ENCODE results near the gene MOSMO. TPM values are rescaled to one million over a fixed set of nuclear protein-coding genes. Genes with fewer than 3 reads are reported as not detected.
"Not testable (repeated sequence)": the region's sequence is repeated elsewhere in the genome, so short reads cannot be mapped to it uniquely, and the experiment has no call there.

Gene MOSMO
- total and polyA plus RNA-seq, 10 of the 15 experiments (the other 5 are each of a cell fraction or from before 2014, with no cell fraction given) = 1.7 to 26.7 (median 12.2) TPM

DNA sequence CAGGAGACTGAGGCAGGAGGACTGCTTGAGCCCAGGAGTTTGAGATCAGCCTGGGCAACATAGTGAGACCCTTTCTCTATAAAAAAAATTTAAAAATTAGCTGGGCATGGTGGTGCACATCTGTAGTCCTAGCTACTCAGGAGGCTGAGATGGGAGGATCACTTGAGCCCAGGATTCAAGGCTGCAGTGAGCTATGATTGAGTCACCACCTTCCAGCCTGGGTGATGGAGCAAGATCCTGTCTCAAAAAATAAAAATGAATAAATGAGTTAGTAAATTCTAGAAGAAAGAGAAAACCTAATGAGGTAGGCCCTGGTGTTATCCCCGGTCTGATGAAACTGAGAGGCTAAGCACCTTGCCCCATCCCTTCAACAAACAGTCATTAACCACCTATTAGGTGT lies 5.9 kb upstream of the MOSMO start:
- H3K4me2 ChIP-seq (ENCODE audit: control insufficient read depth, insufficient read depth); BruUV-seq (replicated peaks); H4K20me1 ChIP-seq (ENCODE audit: control insufficient read depth, insufficient read depth); H3K4me1 ChIP-seq (ENCODE audit: control insufficient read depth, insufficient read depth, low read length); H3K4me3 ChIP-seq; H3K9me3 ChIP-seq (replicated peaks; ENCODE audit: control insufficient read depth, insufficient read depth, low read length); H3K27me3 ChIP-seq (replicated peaks in 1 of 2; ENCODE audit: control insufficient read depth in 2 of 2, insufficient read depth in 2 of 2, low read length in 1 of 2); H3K27ac ChIP-seq (ENCODE audit: control insufficient read depth, insufficient read depth); H3K36me3 ChIP-seq (ENCODE audit: control insufficient read depth in 2 of 2, insufficient read depth in 2 of 2, low read length in 1 of 2); DNase-seq (ENCODE audit: low read depth, low spot score); FAIRE-seq; ATAC-seq; H3K79me2 ChIP-seq (ENCODE audit: control insufficient read depth, insufficient read depth, low read length); H3K9ac ChIP-seq (ENCODE audit: control insufficient read depth, insufficient read depth, low read length); H2AFZ ChIP-seq (ENCODE audit: control insufficient read depth, low read depth, low read length): not testable (repeated sequence)
- POLR2A ChIA-PET = interaction anchor here (1.1 kb wide), 1 partner anchor 76 kb away, joined by 3 read pairs; no protein-coding TSS in a partner anchor
- SMC1A ChIA-PET (ENCODE audit: uncharacterized antibody, unreplicated experiment) = interaction anchor here (0.6 to 25.5 kb wide), 26 partner anchors 10 to 345 kb away, joined by 3 to 567 read pairs (median 4); no protein-coding TSS in a partner anchor
- in situ Hi-C loops (cut with MboI) = loop anchor here (5.0 kb wide), 3 partner anchors 70 to 295 kb away; partner anchors contain the start of gene POLR3E
- CTCF ChIA-PET = interaction anchor here (0.7 to 20.1 kb wide), 29 partner anchors 8 to 189 kb away, joined by 3 to 686 read pairs (median 5); partner anchors contain the start of gene UQCRC2
- intact Hi-C loops (cut with micrococcal nuclease; ENCODE audit: unreplicated experiment) = loop anchor here (5.0 kb wide), 1 partner anchor 35 kb away; no protein-coding TSS in a partner anchor
- RAD21 ChIA-PET (ENCODE audit: unreplicated experiment) = interaction anchor here (0.6 to 22.7 kb wide), 12 partner anchors 8 to 267 kb away, joined by 3 to 466 read pairs (median 5); no protein-coding TSS in a partner anchor
- 42% methylated on average over 1 of the region's 1 CpG for WGBS (ENCODE audit: insufficient coverage, insufficient replicate concordance, low lambda C conversion rate, missing lambda C conversion rate)

DNA sequence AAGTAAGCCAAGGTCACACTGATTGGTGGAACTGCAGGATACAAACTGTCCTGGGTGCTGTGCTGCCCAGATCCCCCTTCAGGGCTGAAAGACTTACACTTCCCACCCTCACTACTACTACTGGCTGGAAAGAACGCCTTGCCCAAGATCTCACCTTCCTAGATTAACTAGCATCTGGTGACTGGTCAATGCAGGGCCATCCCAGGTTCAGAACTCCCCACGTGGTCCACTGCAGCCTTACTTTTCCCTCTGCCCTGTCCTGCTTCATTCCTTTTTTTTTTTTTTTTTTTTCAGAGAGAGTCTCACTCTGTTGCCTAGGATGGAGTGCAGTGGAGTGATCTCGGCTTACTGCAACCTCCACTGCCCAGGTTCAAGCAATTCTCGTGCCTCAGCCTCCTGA lies 4.7 kb upstream of the MOSMO start:
- intact Hi-C loops (cut with micrococcal nuclease; ENCODE audit: unreplicated experiment) (loop anchor here (5.0 kb wide), 1 partner anchor 34 kb away; no protein-coding TSS in a partner anchor), in situ Hi-C loops (cut with MboI) (loop anchor here (5.0 kb wide), 3 partner anchors 69 to 294 kb away; partner anchors contain the start of gene POLR3E)
- Histone ChIP-seq H3K36me3 (ENCODE audit: control insufficient read depth in 2 of 2, insufficient read depth in 2 of 2, low read length in 1 of 2) (no peaks in the 10 kb centered on the region), H4K20me1 (ENCODE audit: control insufficient read depth, insufficient read depth) (no peaks in the 10 kb centered on the region), H3K9me3 (replicated peaks; ENCODE audit: control insufficient read depth, insufficient read depth, low read length) (no peaks in the 10 kb centered on the region), H3K79me2 (ENCODE audit: control insufficient read depth, insufficient read depth, low read length) (peaks cover 1% of the 10 kb centered on the region), H3K4me1 (ENCODE audit: control insufficient read depth, insufficient read depth, low read length) (peaks cover 6% of the 10 kb centered on the region; the same call in 1 of the 2 replicates), H3K4me2 (ENCODE audit: control insufficient read depth, insufficient read depth) (no peak overlapping the region), H3K27me3 (replicated peaks in 1 of 2; ENCODE audit: control insufficient read depth in 2 of 2, insufficient read depth in 2 of 2, low read length in 1 of 2) (no peaks in the 10 kb centered on the region), H2AFZ (ENCODE audit: control insufficient read depth, low read depth, low read length) (no peak overlapping the region), H3K4me3 (no peak overlapping the region), H3K27ac (ENCODE audit: control insufficient read depth, insufficient read depth) (no peak overlapping the region), H3K9ac (ENCODE audit: control insufficient read depth, insufficient read depth, low read length) (no peak overlapping the region)
- BruUV-seq (replicated peaks) = no TSS peak
- TF ChIP-seq ATF3 (IDR thresholded peaks at IDR 0.05; ENCODE audit: borderline replicate concordance, extremely low read depth, low read depth, low read length) (no peak), TCF7 (IDR thresholded peaks at IDR 0.05; ENCODE audit: borderline replicate concordance) (no peak), SP1 (IDR thresholded peaks at IDR 0.05; ENCODE audit: low read depth, low read length) (no peak), NBN (IDR thresholded peaks at IDR 0.05) (no peak), HDAC6 (IDR thresholded peaks at IDR 0.05; ENCODE audit: unreplicated experiment) (no peak), BHLHE40 (IDR thresholded peaks at IDR 0.05; ENCODE audit: borderline replicate concordance in 1 of 2, low read depth in 2 of 2, low read length in 1 of 2) (no peak), RCOR1 (conservative IDR thresholded peaks at IDR 0.05; ENCODE audit: low read depth, low read length) (no peak), CREM (IDR thresholded peaks at IDR 0.05; ENCODE audit: low read depth) (no peak), MTA3 (IDR thresholded peaks at IDR 0.05; ENCODE audit: borderline replicate concordance, low read length) (no peak), EZH2 (IDR thresholded peaks at IDR 0.05; ENCODE audit: borderline replicate concordance, control insufficient read depth, low read depth, low read length) (no peak), BRCA1 (IDR thresholded peaks at IDR 0.05; ENCODE audit: low read depth, low read length) (no peak)
- TF ChIP-seq, protein P1, sequence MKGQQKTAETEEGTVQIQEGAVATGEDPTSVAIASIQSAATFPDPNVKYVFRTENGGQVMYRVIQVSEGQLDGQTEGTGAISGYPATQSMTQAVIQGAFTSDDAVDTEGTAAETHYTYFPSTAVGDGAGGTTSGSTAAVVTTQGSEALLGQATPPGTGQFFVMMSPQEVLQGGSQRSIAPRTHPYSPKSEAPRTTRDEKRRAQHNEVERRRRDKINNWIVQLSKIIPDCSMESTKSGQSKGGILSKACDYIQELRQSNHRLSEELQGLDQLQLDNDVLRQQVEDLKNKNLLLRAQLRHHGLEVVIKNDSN (IDR thresholded peaks at IDR 0.05; ENCODE audit: borderline replicate concordance, extremely low read length, insufficient read depth, low read depth, low read length) = no peak
- ChIA-PET SMC1A (ENCODE audit: uncharacterized antibody, unreplicated experiment) (interaction anchor here (0.7 to 25.5 kb wide), 7 partner anchors 8 to 185 kb away, joined by 3 to 567 read pairs (median 10); no protein-coding TSS in a partner anchor), CTCF (interaction anchor here (2.1 to 20.1 kb wide), 4 partner anchors 23 to 184 kb away, joined by 8 to 686 read pairs (median 62); no protein-coding TSS in a partner anchor), RAD21 (ENCODE audit: unreplicated experiment) (interaction anchor here (0.7 to 22.7 kb wide), 3 partner anchors 9 to 185 kb away, joined by 3 to 466 read pairs (median 51); no protein-coding TSS in a partner anchor), POLR2A (interaction anchor here (1.2 kb wide), 1 partner anchor 10 kb away, joined by 4 read pairs; no protein-coding TSS in a partner anchor)
- WGBS (ENCODE audit: insufficient coverage, insufficient replicate concordance, low lambda C conversion rate, missing lambda C conversion rate) = 46% methylated on average over 4 of the region's 4 CpGs
- ATAC-seq (no peak), FAIRE-seq (no peak), DNase-seq (ENCODE audit: low read depth, low spot score) (no peak)
